GM12891 (cell line): ENCODE measurements around the gene SLIRP.

Experiments used
- PAX5 ChIP-seq: IDR thresholded peaks from 2 replicates; pipeline ENCODE4 v1.6.1; 2011; ENCODE audit warnings: low read length, moderate library complexity, mild to moderate bottlenecking; ENCODE audit not compliant: insufficient read depth, severe bottlenecking
- POLR2A ChIP-seq: IDR thresholded peaks from 2 replicates; pipeline ENCODE4 v1.6.1; 2011; ENCODE audit warnings: low read depth, low read length, control low read depth
- POLR2AphosphoS5 ChIP-seq: IDR thresholded peaks from 2 replicates; pipeline ENCODE4 v1.6.1; 2011; ENCODE audit warnings: low read depth, low read length, control low read depth
- POU2F2 ChIP-seq: IDR thresholded peaks from 2 replicates; pipeline ENCODE4 v1.6.1; 2011; ENCODE audit warnings: low read depth, mild to moderate bottlenecking, control low read depth, low read length, moderate library complexity
- SPI1 ChIP-seq: IDR thresholded peaks from 2 replicates; pipeline ENCODE4 v1.6.1; 2011; ENCODE audit warnings: low read depth, low read length, control low read depth
- TAF1 ChIP-seq: IDR thresholded peaks from 2 replicates; pipeline ENCODE4 v1.6.1; 2011; ENCODE audit warnings: low read depth, low read length, control low read depth

DNA sequence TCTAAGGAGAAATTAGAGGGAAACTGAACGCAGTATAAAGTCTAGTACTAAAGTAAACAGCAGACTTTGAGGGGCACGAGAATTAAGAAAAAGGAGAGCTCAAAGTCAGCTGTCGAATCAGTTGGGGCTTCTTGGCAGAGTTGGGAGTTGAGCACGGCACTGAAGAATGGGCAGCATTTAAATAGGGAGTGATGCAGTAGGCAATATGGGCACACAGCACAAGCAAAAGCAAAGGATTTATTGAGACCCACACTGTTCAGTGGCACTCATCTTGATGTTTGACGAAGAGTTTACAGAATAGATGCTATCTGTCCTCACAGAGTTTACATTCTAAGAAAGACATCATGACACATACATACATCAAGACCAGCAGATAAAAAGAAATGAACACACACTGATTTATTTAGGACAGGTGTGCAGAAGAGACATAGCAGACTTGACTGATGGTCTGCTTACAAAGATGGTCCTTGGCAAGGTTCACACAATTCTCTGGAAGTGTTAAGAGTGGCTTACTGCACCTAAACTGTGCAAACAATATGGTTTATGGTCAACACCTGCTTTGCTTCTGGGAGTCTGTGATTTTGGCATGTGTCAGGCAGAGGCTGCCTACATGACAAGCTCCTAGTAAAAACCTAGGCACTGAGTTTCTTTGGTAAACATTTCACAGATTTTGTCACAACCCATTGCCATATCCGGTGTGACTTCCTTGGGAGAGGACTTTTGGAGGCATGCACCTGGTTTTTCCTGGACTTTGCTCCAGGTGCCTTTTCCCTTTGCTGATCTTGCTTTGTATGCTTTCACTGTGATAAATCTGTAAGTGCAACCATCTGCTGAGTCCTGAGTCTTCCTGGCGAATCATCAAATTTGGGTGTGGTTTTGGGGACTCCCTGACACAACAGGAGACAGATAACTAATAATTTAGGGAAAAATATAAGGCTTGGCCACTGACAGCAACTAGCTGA lies 26.4 kb upstream of the SLIRP start:
- TF ChIP-seq POLR2AphosphoS5 (no peak), POU2F2 (no peak), POLR2A (no peak), SPI1 (no peak), PAX5 (no peak), TAF1 (no peak)
